ENCODE results near the gene TPT1.

DNA sequence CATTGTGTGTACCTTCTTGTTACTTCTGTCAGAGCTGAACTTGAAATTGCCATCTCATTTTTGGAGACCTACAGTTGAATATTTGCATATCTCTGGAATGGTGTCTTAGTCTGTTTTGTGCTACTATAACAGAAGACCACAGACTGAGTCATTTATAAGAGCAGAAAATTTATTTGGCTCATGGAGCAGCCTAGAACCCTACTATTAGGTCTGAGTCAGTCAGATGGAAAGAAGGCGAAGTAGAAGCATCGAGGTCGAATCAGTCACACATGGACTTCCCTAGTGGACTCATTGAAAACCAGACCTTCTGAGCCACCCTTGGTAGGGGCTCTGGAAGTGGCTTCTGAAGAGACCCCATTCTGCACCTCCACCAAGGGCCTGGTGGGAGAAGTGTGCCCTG, 33.9 kb upstream of the TPT1 start:
- TF ChIP-seq EZH2 (IDR thresholded peaks at IDR 0.05; ENCODE audit: borderline replicate concordance, low read length): no peak
- TF ChIP-seq, protein P1, sequence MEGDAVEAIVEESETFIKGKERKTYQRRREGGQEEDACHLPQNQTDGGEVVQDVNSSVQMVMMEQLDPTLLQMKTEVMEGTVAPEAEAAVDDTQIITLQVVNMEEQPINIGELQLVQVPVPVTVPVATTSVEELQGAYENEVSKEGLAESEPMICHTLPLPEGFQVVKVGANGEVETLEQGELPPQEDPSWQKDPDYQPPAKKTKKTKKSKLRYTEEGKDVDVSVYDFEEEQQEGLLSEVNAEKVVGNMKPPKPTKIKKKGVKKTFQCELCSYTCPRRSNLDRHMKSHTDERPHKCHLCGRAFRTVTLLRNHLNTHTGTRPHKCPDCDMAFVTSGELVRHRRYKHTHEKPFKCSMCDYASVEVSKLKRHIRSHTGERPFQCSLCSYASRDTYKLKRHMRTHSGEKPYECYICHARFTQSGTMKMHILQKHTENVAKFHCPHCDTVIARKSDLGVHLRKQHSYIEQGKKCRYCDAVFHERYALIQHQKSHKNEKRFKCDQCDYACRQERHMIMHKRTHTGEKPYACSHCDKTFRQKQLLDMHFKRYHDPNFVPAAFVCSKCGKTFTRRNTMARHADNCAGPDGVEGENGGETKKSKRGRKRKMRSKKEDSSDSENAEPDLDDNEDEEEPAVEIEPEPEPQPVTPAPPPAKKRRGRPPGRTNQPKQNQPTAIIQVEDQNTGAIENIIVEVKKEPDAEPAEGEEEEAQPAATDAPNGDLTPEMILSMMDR (conservative IDR thresholded peaks at IDR 0.05 in 1 of 2, IDR thresholded peaks at IDR 0.05 in 1 of 2; ENCODE audit: extremely low read depth in 1 of 2, insufficient read depth in 1 of 2, low read depth in 1 of 2, low read length in 2 of 2): no peak

All from mammary epithelial cell (primary cell).